Thyroid gland (tissue), 4 donors: Measurements from ENCODE around the gene MUC20. TPM values are rescaled to one million over a fixed set of nuclear protein-coding genes. Genes with fewer than 3 reads are reported as not detected.
"Not testable (repeated sequence)": the region's sequence is repeated elsewhere in the genome, so short reads cannot be mapped to it uniquely, and the experiment has no call there.

Experiments
- DNase-seq, 2 donors: peaks; one replicate each; pipeline ENCODE4 v3.0.0-alpha.2; 2019
- H3K27ac ChIP-seq, 3 donors: fragments of 200-600 bp; sonication (generic); 1 replicate in 2 of 3; 2 replicates in 1 of 3; pipeline ENCODE4 v1.5.1; 2016 to 2019; ENCODE audit warnings: mild to moderate bottlenecking in 1 of 3, moderate library complexity in 1 of 3
- H3K27me3 ChIP-seq: fragments of 200-600 bp; sonication (generic); one replicate; pipeline ENCODE4 v1.5.1; 2019
- H3K36me3 ChIP-seq, 2 donors: fragments of 200-600 bp; sonication (generic); one replicate each; pipeline ENCODE4 v1.5.1; 2016 to 2019
- H3K4me1 ChIP-seq, 2 donors: fragments of 200-600 bp; sonication (generic); one replicate each; pipeline ENCODE4 v1.5.1; 2017 to 2019
- H3K4me3 ChIP-seq, 3 donors: fragments of 200-600 bp; sonication (generic); replicated peaks in 1 of 3; 1 replicate in 2 of 3; 2 replicates in 1 of 3; pipeline ENCODE4 v1.5.1; 2016; ENCODE audit warnings: mild to moderate bottlenecking in 1 of 3
- H3K9me3 ChIP-seq: fragments of 200-600 bp; sonication (generic); one replicate; pipeline ENCODE4 v1.5.1; 2017
- POLR2A ChIP-seq, 2 donors: fragments of 450-650 bp; IDR thresholded peaks; one replicate each; pipeline ENCODE4 v1.6.1; 2017; ENCODE audit warnings: antibody characterized with exemption in 2 of 2, mild to moderate bottlenecking in 2 of 2, moderate library complexity in 1 of 2
- WGBS, 2 donors: methylation state at CpG; one replicate each; pipeline ENCODE4 v1.1.5; 2017; 5-methylcytosine and 5-hydroxymethylcytosine counted together
- intact Hi-C: fragments of 100-400 bp; cut with DNase I; formaldehyde crosslinking; loops from one replicate; pipeline ENCODE4 v1.15.1; 2023
- total RNA-seq, 4 donors: library from RNA; depleted of rRNA; stranded (reverse); fragments of >200 nt; gene quantifications; one replicate each; pipeline ENCODE4 v1.2.3, GENCODE V29; 2016
- TF ChIP-seq, protein P1 (sequence below), 6 experiments: fragments of 200-600 bp in 3 of 6; fragments of 450-650 bp in 3 of 6; sonication (generic) in 3 of 6; IDR thresholded peaks; one replicate each; pipeline ENCODE4 v1.5.1; 2016 to 2019; ENCODE audit warnings: antibody characterized with exemption in 6 of 6, mild to moderate bottlenecking in 2 of 6, inconsistent platforms in 1 of 6, moderate library complexity in 1 of 6

Gene MUC20
- total RNA-seq, 4 donors from 2014 or later = 3.9 to 18.4 (median 13.9) TPM

DNA sequence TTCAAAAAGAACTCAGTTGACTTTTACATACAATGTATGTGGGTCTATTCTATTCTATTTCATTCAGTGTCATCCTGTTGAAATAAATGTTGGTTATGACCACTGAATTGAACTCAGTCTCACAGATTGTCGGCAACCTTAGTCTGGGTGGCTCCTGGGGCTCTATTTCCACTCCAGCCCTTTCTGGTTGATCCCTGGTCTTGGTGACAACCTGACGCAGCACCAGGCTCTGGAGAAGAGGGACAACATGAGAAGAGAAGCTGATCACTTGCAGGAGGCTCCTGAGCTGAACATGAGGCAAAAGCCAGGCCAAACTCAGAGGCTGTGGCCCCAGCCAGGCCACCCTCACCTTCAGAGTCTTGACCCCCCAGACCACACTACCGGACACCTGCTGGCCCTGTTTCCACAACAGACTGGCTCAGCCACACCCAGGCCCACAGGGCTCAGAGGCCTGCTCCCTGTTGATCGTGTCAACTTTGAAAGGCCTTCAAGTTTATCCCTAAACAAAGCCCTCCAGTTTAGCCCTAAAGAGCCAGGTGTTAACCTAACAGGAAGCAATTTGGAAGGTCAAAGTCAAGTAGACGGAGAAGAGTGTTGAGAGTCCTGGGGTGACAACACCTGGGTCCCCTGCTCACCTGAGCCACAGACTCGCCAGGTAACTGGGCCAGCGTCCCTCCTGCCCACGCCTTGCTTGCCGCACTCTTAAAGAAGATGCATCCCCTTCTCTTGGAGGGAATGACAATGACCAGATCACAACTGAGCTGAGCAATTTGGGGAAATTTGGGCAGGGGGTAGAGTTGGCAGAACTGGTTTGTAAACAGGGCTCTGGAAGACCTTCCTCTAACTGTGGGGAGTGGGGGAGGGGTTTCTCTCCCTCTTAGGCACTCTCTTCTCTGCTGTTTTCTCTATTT, 15.4 kb upstream of the MUC20 start:
- Histone ChIP-seq H3K27ac (no peak overlapping the region), H3K4me1 (no peaks in the 10 kb centered on the region), H3K27me3 (no peaks in the 10 kb centered on the region), H3K36me3 (peaks cover 7 to 13% of the 10 kb centered on the region in 2 donors), H3K9me3 (no peaks in the 10 kb centered on the region), H3K4me3 (no peak overlapping the region)
- no peak for TF ChIP-seq POLR2A (IDR thresholded peaks at IDR 0.05)
- TF ChIP-seq, protein P1, sequence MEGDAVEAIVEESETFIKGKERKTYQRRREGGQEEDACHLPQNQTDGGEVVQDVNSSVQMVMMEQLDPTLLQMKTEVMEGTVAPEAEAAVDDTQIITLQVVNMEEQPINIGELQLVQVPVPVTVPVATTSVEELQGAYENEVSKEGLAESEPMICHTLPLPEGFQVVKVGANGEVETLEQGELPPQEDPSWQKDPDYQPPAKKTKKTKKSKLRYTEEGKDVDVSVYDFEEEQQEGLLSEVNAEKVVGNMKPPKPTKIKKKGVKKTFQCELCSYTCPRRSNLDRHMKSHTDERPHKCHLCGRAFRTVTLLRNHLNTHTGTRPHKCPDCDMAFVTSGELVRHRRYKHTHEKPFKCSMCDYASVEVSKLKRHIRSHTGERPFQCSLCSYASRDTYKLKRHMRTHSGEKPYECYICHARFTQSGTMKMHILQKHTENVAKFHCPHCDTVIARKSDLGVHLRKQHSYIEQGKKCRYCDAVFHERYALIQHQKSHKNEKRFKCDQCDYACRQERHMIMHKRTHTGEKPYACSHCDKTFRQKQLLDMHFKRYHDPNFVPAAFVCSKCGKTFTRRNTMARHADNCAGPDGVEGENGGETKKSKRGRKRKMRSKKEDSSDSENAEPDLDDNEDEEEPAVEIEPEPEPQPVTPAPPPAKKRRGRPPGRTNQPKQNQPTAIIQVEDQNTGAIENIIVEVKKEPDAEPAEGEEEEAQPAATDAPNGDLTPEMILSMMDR (IDR thresholded peaks at IDR 0.05) = no peak
- intact Hi-C loops = no loop called here
- 78 to 89% methylated on average over 9 of the region's 9 CpGs for WGBS, 2 donors
- DNase-seq = no peak

- Histone ChIP-seq H3K27me3 (no peaks in the 10 kb centered on the region), H3K9me3 (no peaks in the 10 kb centered on the region), H3K4me3 (no peak overlapping the region), H3K36me3 (peaks cover 18 to 21% of the 10 kb centered on the region in 2 donors), H3K4me1 (no peaks in the 10 kb centered on the region), H3K27ac (no peak overlapping the region)
- DNase-seq = no peak
- intact Hi-C loops = no loop called here
- WGBS, 2 donors = 80 to 81% methylated on average over 6 of the region's 6 CpGs
- TF ChIP-seq, protein P1 (IDR thresholded peaks at IDR 0.05) = no peak
- no peak for TF ChIP-seq POLR2A (IDR thresholded peaks at IDR 0.05)
These were observed 12.7 kb upstream of the MUC20 start for GRCh38 chr3:195708061-195708460.

DNA sequence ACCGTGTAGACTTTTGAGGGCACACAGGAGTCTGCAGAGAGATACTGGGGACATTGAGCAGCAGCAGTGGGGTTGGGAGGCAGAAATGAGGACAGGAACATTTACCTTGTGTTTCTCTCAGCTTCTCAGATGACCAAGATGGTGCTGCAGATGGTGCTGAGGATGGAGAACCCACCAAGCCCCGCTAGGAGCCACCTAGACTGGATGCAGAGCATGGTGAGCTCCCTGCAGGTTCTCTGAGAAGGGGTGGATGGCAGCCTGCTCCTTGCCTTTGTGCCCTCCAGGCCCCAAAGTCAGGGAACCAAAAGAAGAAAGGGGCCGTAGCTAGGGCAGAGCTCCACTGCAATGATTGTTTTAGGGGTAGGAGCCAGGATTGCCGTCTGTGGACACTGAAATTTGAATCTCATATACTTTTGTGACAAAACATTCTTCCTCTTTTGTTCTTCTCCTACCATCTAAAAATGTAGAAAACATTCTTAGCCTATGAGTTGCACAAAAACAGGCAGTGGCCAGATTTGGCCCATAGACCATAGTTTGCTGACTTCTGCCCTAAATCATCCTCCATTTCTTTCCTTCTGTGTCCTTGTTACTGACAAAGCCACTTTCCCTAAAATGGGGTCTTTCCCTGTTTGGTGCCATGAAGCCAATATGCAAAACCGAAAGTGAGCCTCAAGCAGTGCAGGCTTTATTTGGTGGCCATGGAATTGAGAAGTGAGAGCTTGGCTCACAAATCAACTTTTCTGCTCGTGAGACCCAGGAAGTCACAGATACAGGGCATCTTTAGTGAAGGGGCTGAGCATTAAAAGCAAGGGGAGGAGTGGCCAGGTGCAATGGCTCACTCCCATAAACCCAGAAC, 11.9 kb upstream of the MUC20 start:
- no peak for TF ChIP-seq POLR2A (IDR thresholded peaks at IDR 0.05)
- TF ChIP-seq, protein P1 (IDR thresholded peaks at IDR 0.05) = no peak
- WGBS, 2 donors = 84 to 94% methylated on average over 6 of the region's 6 CpGs
- no peaks in the 10 kb centered on the region for H3K27me3 ChIP-seq
- H3K27ac ChIP-seq = no peak overlapping the region
- no peak overlapping the region for H3K4me3 ChIP-seq
- H3K36me3 ChIP-seq = peaks cover 18 to 21% of the 10 kb centered on the region in 2 donors
- no peak for DNase-seq
- intact Hi-C loops = no loop called here
- no peaks in the 10 kb centered on the region for H3K9me3 ChIP-seq
- no peaks in the 10 kb centered on the region for H3K4me1 ChIP-seq

- TF ChIP-seq POLR2A (IDR thresholded peaks at IDR 0.05) = no peak
- TF ChIP-seq, protein P1 (IDR thresholded peaks at IDR 0.05) = no peak
These were observed 11.1 kb upstream of the MUC20 start for GRCh38 chr3:195709676-195710085.

DNA sequence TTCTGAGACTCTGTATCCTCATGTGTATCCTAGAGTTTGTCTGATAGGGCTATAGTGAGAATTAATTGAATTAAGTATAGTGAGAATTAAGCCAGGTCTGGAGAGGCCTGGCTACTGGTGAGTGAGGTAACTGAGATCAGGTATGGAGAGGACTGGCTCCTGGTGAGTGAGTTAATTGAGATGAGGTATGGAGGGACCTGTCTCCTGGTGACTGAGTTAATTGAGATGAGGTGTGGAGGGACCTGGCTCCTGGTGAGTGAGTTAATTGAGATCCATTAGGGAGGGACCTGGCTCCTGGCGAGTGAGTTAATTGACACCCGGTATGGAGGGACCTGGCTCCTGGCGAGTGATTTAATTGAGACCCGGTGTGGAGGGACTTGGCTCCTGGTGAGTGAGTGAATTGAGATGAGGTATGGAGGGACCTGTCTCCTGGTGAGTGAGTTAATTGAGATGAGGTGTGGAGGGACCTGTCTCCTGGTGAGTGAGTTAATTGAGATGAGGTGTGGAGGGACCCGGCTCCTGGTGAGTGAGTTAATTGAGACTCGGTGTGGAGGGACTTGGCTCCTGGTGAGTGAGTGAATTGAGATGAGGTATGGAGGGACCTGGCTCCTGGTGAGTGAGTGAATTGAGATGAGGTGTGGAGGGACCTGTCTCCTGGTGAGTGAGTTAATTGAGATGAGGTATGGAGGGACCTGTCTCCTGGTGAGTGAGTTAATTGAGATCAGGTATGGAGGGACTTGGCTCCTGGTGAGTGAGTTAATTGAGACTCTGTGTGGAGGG, 10.5 kb upstream of the MUC20 start:
- DNase-seq, H3K27me3 ChIP-seq, H3K9me3 ChIP-seq, H3K4me1 ChIP-seq, H3K4me3 ChIP-seq, intact Hi-C loops, H3K27ac ChIP-seq: not testable (repeated sequence)
- peaks cover 28 to 30% of the 10 kb centered on the region in 2 donors for H3K36me3 ChIP-seq
- 56% methylated on average over 6 of the region's 6 CpGs for WGBS, 2 donors

More at GRCh38 chr3:195709676-195710085, 11.1 kb upstream of the MUC20 start:
- 92 to 93% methylated on average over 6 of the region's 6 CpGs for WGBS, 2 donors
- intact Hi-C loops = no loop called here
- no peak overlapping the region for H3K27ac ChIP-seq
- no peak overlapping the region for H3K4me3 ChIP-seq
- no peak for DNase-seq
- H3K4me1 ChIP-seq = no peaks in the 10 kb centered on the region
- no peaks in the 10 kb centered on the region for H3K9me3 ChIP-seq
- H3K27me3 ChIP-seq = no peaks in the 10 kb centered on the region
- peaks cover 22 to 25% of the 10 kb centered on the region in 2 donors for H3K36me3 ChIP-seq

GRCh38 chr3:195711091-195711812, 9.5 kb upstream of the MUC20 start:
- H3K4me3 ChIP-seq, H3K9me3 ChIP-seq, H3K27ac ChIP-seq, H3K27me3 ChIP-seq, intact Hi-C loops, H3K4me1 ChIP-seq, DNase-seq: not testable (repeated sequence)
- 65 to 74% methylated on average over 2 of the region's 2 CpGs for WGBS, 2 donors
- peaks cover 28 to 32% of the 10 kb centered on the region in 2 donors for H3K36me3 ChIP-seq
